Endothelial cell (in vitro differentiated cells): ENCODE measurements around the gene MRPL38. TPM values are rescaled to one million over a fixed set of nuclear protein-coding genes. Genes with fewer than 3 reads are reported as not detected.

Experiments
- DNase-seq: peaks from one replicate; pipeline ENCODE4 v3.0.0; 2021; ENCODE audit warnings: low spot score
- H3K27ac Mint-ChIP-seq: one replicate; pipeline ENCODE4 v1.8.0; 2021; ENCODE audit warnings: mixed read lengths, inconsistent platforms; ENCODE audit not compliant: unreplicated experiment
- H3K27me3 Mint-ChIP-seq: one replicate; pipeline ENCODE4 v1.8.0; 2021; ENCODE audit warnings: mild to moderate bottlenecking, moderate library complexity, mixed read lengths, inconsistent platforms; ENCODE audit not compliant: unreplicated experiment
- H3K36me3 Mint-ChIP-seq: one replicate; pipeline ENCODE4 v1.8.0; 2021; ENCODE audit warnings: mild to moderate bottlenecking, low read depth, mixed read lengths, inconsistent platforms; ENCODE audit not compliant: unreplicated experiment
- H3K4me1 Mint-ChIP-seq: one replicate; pipeline ENCODE4 v1.8.0; 2021; ENCODE audit warnings: mild to moderate bottlenecking, mixed read lengths, inconsistent platforms; ENCODE audit not compliant: unreplicated experiment
- H3K4me3 Mint-ChIP-seq: one replicate; pipeline ENCODE4 v1.8.0; 2021; ENCODE audit warnings: mild to moderate bottlenecking, mixed read lengths, inconsistent platforms; ENCODE audit not compliant: unreplicated experiment
- H3K9me3 Mint-ChIP-seq: one replicate; pipeline ENCODE4 v1.8.0; 2021; ENCODE audit warnings: mixed read lengths, inconsistent platforms; ENCODE audit not compliant: unreplicated experiment
- CTCF ChIP-seq: fragments of 200-600 bp; sonication (generic); IDR thresholded peaks from one replicate; pipeline ENCODE4 v1.5.0; 2021; ENCODE audit warnings: antibody characterized with exemption; ENCODE audit not compliant: unreplicated experiment
- total RNA-seq: library from RNA; stranded (reverse); fragmentation: NEBNext Ultra II Directional; extraction: Animal tissue kit (Norgen Biotek cat#: 25700); gene quantifications from one replicate; pipeline ENCODE4 v1.2.1, GENCODE V29; 2021; ENCODE audit not compliant: unreplicated experiment

MRPL38 gene
- total RNA-seq, 1 donor from 2014 or later, result 78.2 TPM

DNA sequence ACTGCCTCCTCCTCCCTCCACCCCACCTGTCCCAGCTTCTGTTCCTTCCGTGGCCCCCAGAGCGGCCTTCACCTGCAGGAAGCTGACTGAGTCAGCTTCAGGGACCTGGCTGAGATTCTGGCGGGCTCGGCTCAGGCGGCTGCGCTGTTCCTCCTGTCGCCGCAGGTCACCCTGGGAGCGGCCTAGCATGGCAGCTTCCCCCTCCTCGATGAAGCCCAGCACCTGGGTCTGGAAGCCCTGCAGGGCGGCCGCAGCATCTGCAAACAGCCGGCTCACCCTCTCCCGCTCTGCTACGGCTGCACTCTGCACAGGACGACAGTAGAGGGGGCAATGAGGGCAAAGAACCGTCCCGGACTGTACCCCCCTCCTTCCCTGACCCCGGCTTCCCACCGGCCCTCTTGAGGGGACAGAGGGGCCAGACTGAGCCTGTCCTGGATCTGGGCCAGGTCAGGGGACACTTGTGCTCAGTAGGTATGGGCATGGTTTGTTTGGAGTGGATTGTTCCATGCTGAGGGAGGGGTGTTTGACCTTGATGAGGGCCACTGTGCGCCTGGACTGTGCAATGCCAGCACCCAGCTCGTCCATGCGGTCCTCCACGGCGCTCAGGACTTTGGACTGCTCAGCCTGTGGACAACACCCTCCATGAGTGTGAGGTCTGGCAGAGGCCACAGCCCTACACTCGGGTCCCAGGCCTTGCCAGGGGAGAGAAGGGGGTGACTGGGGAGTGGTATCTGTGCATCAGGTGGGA, 28.3 kb downstream of the MRPL38 start:
- Mint-ChIP-seq H3K36me3 (no peaks in the 10 kb centered on the region), H3K4me1 (peaks cover 15% of the 10 kb centered on the region), H3K27ac (no peak overlapping the region), H3K9me3 (no peaks in the 10 kb centered on the region), H3K4me3 (no peak overlapping the region), H3K27me3 (peaks cover 15% of the 10 kb centered on the region)
- DNase-seq, result peak; percentile 37
- no peak for TF ChIP-seq CTCF

GRCh38 chr17:75875940-75876189, 28.8 kb downstream of the MRPL38 start:
- Mint-ChIP-seq H3K36me3 (no peaks in the 10 kb centered on the region), H3K4me3 (no peak overlapping the region), H3K27me3 (peaks cover 15% of the 10 kb centered on the region), H3K4me1 (peaks cover 15% of the 10 kb centered on the region), H3K27ac (no peak overlapping the region), H3K9me3 (no peaks in the 10 kb centered on the region)
- DNase-seq, result no peak
- no peak for TF ChIP-seq CTCF

- no peak for DNase-seq
- Mint-ChIP-seq H3K4me3 (no peak overlapping the region), H3K4me1 (peaks cover 18% of the 10 kb centered on the region), H3K27ac (no peak overlapping the region), H3K9me3 (no peaks in the 10 kb centered on the region), H3K27me3 (peaks cover 13% of the 10 kb centered on the region), H3K36me3 (no peaks in the 10 kb centered on the region)
- TF ChIP-seq CTCF, result no peak
These were observed 29.3 kb downstream of the MRPL38 start for GRCh38 chr17:75875182-75875939.

- Mint-ChIP-seq H3K27ac (no peak overlapping the region), H3K4me1 (peaks cover 18% of the 10 kb centered on the region), H3K36me3 (no peaks in the 10 kb centered on the region), H3K9me3 (no peaks in the 10 kb centered on the region), H3K4me3 (no peak overlapping the region), H3K27me3 (peaks cover 13% of the 10 kb centered on the region)
- no peak for TF ChIP-seq CTCF
- DNase-seq, result no peak
These were observed 30.1 kb downstream of the MRPL38 start for GRCh38 chr17:75874323-75875181.
